ENCODE measurements around the gene GRK6.

The GRK6 gene

GRCh38 chr5:177455036-177455660 lies 28.7 kb downstream of the GRK6 start (continued):
- TF ChIP-seq ZNF302 (tag by site-specific recombination; IDR thresholded peaks at IDR 0.05; ENCODE audit: low read depth): no peak
- no peak for TF ChIP-seq ZNF169 (tag by site-specific recombination; IDR thresholded peaks at IDR 0.05)
- no peak for TF ChIP-seq ZNF548 (tag by site-specific recombination; IDR thresholded peaks at IDR 0.05)
- TF ChIP-seq, protein P1, sequence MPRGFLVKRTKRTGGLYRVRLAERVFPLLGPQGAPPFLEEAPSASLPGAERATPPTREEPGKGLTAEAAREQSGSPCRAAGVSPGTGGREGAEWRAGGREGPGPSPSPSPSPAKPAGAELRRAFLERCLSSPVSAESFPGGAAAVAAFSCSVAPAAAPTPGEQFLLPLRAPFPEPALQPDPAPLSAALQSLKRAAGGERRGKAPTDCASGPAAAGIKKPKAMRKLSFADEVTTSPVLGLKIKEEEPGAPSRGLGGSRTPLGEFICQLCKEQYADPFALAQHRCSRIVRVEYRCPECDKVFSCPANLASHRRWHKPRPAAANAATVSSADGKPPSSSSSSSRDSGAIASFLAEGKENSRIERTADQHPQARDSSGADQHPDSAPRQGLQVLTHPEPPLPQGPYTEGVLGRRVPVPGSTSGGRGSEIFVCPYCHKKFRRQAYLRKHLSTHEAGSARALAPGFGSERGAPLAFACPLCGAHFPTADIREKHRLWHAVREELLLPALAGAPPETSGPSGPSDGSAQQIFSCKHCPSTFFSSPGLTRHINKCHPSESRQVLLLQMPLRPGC (tag by site-specific recombination; IDR thresholded peaks at IDR 0.05): no peak
- TF ChIP-seq ZNF292 (tag by site-specific recombination; IDR thresholded peaks at IDR 0.05; ENCODE audit: borderline replicate concordance, low read depth): no peak
- peak; percentile 25; the same call in 1 of the 2 replicates for TF ChIP-seq YY1 (tag by site-specific recombination; IDR thresholded peaks at IDR 0.05)
- TF ChIP-seq, protein P2, sequence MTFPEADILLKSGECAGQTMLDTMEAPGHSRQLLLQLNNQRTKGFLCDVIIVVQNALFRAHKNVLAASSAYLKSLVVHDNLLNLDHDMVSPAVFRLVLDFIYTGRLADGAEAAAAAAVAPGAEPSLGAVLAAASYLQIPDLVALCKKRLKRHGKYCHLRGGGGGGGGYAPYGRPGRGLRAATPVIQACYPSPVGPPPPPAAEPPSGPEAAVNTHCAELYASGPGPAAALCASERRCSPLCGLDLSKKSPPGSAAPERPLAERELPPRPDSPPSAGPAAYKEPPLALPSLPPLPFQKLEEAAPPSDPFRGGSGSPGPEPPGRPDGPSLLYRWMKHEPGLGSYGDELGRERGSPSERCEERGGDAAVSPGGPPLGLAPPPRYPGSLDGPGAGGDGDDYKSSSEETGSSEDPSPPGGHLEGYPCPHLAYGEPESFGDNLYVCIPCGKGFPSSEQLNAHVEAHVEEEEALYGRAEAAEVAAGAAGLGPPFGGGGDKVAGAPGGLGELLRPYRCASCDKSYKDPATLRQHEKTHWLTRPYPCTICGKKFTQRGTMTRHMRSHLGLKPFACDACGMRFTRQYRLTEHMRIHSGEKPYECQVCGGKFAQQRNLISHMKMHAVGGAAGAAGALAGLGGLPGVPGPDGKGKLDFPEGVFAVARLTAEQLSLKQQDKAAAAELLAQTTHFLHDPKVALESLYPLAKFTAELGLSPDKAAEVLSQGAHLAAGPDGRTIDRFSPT (tag by site-specific recombination; IDR thresholded peaks at IDR 0.05): peak; percentile 66; the same call in 1 of the 2 replicates
- TF ChIP-seq ZNF404 (tag by site-specific recombination; IDR thresholded peaks at IDR 0.05): no peak
- 0 out of 2 replicates have a peak, but pooled peaks have one; percentile 40 for TF ChIP-seq ZNF10 (tag by site-specific recombination; IDR thresholded peaks at IDR 0.05)
- TF ChIP-seq ZBTB1 (tag by site-specific recombination; IDR thresholded peaks at IDR 0.05): peak; percentile 92
- TF ChIP-seq ZNF510 (tag by site-specific recombination; IDR thresholded peaks at IDR 0.05; ENCODE audit: insufficient replicate concordance): no peak
- peak; percentile 78 for TF ChIP-seq ZNF398 (tag by site-specific recombination; IDR thresholded peaks at IDR 0.05)
- no peak for TF ChIP-seq ZNF610 (tag by site-specific recombination; IDR thresholded peaks at IDR 0.05; ENCODE audit: borderline replicate concordance)
- TF ChIP-seq ZNF324 (tag by site-specific recombination; IDR thresholded peaks at IDR 0.05): no peak
- TF ChIP-seq ZBTB17 (tag by site-specific recombination; IDR thresholded peaks at IDR 0.05): peak; percentile 71; the same call in 1 of the 2 replicates
- no peak for TF ChIP-seq MEIS1 (CRISPR knock-in tag; IDR thresholded peaks at IDR 0.05; ENCODE audit: borderline replicate concordance)
- TF ChIP-seq GLI4 (tag by site-specific recombination; IDR thresholded peaks at IDR 0.05): no peak
- TF ChIP-seq OVOL3 (tag by site-specific recombination; IDR thresholded peaks at IDR 0.05): no peak
- TF ChIP-seq, protein P3, sequence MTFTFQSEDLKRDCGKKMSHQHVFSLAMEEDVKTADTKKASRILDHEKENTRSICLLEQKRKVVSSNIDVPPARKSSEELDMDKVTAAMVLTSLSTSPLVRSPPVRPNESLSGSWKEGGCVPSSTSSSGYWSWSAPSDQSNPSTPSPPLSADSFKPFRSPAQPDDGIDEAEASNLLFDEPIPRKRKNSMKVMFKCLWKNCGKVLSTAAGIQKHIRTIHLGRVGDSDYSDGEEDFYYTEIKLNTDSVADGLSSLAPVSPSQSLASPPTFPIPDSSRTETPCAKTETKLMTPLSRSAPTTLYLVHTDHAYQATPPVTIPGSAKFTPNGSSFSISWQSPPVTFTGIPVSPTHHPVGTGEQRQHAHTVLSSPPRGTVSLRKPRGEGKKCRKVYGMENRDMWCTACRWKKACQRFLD (tag by site-specific recombination; IDR thresholded peaks at IDR 0.05): no peak
- no peak for TF ChIP-seq TCF7L2 (IDR thresholded peaks at IDR 0.05; ENCODE audit: borderline replicate concordance, low read depth, low read length)
- peak; percentile 84 for TF ChIP-seq KLF10 (tag by site-specific recombination; IDR thresholded peaks at IDR 0.05)
- TF ChIP-seq ZNF768 (tag by site-specific recombination; IDR thresholded peaks at IDR 0.05): no peak
- TF ChIP-seq HOXA7 (CRISPR knock-in tag; IDR thresholded peaks at IDR 0.05; ENCODE audit: borderline replicate concordance): no peak
- no peak for TF ChIP-seq ZNF311 (tag by site-specific recombination; IDR thresholded peaks at IDR 0.05; ENCODE audit: borderline replicate concordance)
- TF ChIP-seq ZNF211 (tag by site-specific recombination; IDR thresholded peaks at IDR 0.05; ENCODE audit: low read depth): no peak
- peak; percentile 70 for TF ChIP-seq SP3 (tag by site-specific recombination; IDR thresholded peaks at IDR 0.05)
- TF ChIP-seq ZNF544 (tag by site-specific recombination; IDR thresholded peaks at IDR 0.05): no peak
- peak; percentile 47; the same call in 1 of the 2 replicates for TF ChIP-seq IKZF3 (tag by site-specific recombination; IDR thresholded peaks at IDR 0.05)
- no peak for TF ChIP-seq ZNF174 (tag by site-specific recombination; IDR thresholded peaks at IDR 0.05)
- no peak for TF ChIP-seq ZNF274 (IDR thresholded peaks at IDR 0.05; ENCODE audit: low read length)
- TF ChIP-seq ZNF274 (tag by site-specific recombination; IDR thresholded peaks at IDR 0.05; ENCODE audit: borderline replicate concordance): no peak
- TF ChIP-seq, protein P4, sequence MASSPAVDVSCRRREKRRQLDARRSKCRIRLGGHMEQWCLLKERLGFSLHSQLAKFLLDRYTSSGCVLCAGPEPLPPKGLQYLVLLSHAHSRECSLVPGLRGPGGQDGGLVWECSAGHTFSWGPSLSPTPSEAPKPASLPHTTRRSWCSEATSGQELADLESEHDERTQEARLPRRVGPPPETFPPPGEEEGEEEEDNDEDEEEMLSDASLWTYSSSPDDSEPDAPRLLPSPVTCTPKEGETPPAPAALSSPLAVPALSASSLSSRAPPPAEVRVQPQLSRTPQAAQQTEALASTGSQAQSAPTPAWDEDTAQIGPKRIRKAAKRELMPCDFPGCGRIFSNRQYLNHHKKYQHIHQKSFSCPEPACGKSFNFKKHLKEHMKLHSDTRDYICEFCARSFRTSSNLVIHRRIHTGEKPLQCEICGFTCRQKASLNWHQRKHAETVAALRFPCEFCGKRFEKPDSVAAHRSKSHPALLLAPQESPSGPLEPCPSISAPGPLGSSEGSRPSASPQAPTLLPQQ (tag by site-specific recombination; IDR thresholded peaks at IDR 0.05): peak; percentile 18; the same call in 1 of the 2 replicates
